Gastrocnemius medialis (tissue), 4 donors: Measurements from ENCODE around the gene CTDSPL. TPM values are rescaled to one million over a fixed set of nuclear protein-coding genes. Genes with fewer than 3 reads are reported as not detected.

Source experiments
- ATAC-seq, 2 donors: fragments of 150-250 bp; one replicate each; pipeline ENCODE4 v1.9.1; 2016
- DNase-seq, 2 donors: peaks; one replicate each; pipeline ENCODE4 v3.0.0-alpha.2; 2019
- H3K27ac ChIP-seq, 4 donors: fragments of 200-600 bp; sonication (generic); 1 replicate in 1 of 4; 2 replicates in 3 of 4; pipeline ENCODE4 v1.5.1; 2016 to 2018; ENCODE audit warnings: mild to moderate bottlenecking in 2 of 4, moderate library complexity in 1 of 4
- H3K27me3 ChIP-seq, 3 donors: fragments of 200-600 bp; sonication (generic) in 2 of 3; 1 replicate in 1 of 3; 2 replicates in 2 of 3; pipeline versions ENCODE4 v1.5.1 to v1.6.0; 2016 to 2019; ENCODE audit warnings: mild to moderate bottlenecking in 1 of 3, moderate library complexity in 1 of 3
- H3K36me3 ChIP-seq, 2 donors: fragments of 200-600 bp; sonication (generic) in 1 of 2; one replicate each; pipeline ENCODE4 v1.5.1; 2017 to 2018
- H3K4me1 ChIP-seq, 2 donors: fragments of 200-600 bp; sonication (generic) in 1 of 2; one replicate each; pipeline ENCODE4 v1.5.1; 2016 to 2017; ENCODE audit warnings: mild to moderate bottlenecking in 2 of 2
- H3K4me3 ChIP-seq, 4 donors: fragments of 200-600 bp; sonication (generic) in 3 of 4; 1 replicate in 1 of 4; 2 replicates in 3 of 4; pipeline ENCODE4 v1.5.1; 2016 to 2019; ENCODE audit warnings: mild to moderate bottlenecking in 2 of 4
- H3K9me3 ChIP-seq, 3 donors: fragments of 200-600 bp; sonication (generic) in 2 of 3; 1 replicate in 1 of 3; 2 replicates in 2 of 3; pipeline ENCODE4 v1.5.1; 2016 to 2019
- CTCF ChIP-seq, 5 experiments: fragments of 450-650 bp in 3 of 5; fragments of 200-600 bp in 2 of 5; sonication (generic) in 2 of 5; IDR thresholded peaks in 4 of 5; conservative IDR thresholded peaks in 1 of 5; 1 replicate in 4 of 5; 2 replicates in 1 of 5; pipeline ENCODE4 v1.5.1; 2016 to 2019; ENCODE audit warnings: antibody characterized with exemption in 5 of 5, mild to moderate bottlenecking in 3 of 5, moderate library complexity in 3 of 5
- POLR2A ChIP-seq, 2 donors: fragments of 450-650 bp; IDR thresholded peaks; one replicate each; pipeline ENCODE4 v1.6.1; 2017; ENCODE audit warnings: antibody characterized with exemption in 2 of 2, mild to moderate bottlenecking in 2 of 2, moderate library complexity in 2 of 2
- in situ Hi-C, 4 donors: fragments of 200-750 bp; cut with MboI; loops; one replicate each; pipeline versions ENCODE4 v1.15.0 to v1.8.0; 2017; ENCODE audit warnings: low sequenced_read_pairs in 4 of 4
- intact Hi-C: fragments of 100-400 bp; cut with DNase I; formaldehyde crosslinking; loops from one replicate; pipeline ENCODE4 v1.15.1; 2023; ENCODE audit warnings: low total_unique reads
- total RNA-seq, 4 donors: library from RNA; depleted of rRNA; stranded (reverse); fragments of >200 nt; gene quantifications; one replicate each; pipeline versions ENCODE4 v1.1.0 to v1.2.3, GENCODE V29; 2016

CTDSPL gene
- total RNA-seq, 4 donors from 2014 or later, result 12.1 to 23.1 (median 14.6) TPM

DNA sequence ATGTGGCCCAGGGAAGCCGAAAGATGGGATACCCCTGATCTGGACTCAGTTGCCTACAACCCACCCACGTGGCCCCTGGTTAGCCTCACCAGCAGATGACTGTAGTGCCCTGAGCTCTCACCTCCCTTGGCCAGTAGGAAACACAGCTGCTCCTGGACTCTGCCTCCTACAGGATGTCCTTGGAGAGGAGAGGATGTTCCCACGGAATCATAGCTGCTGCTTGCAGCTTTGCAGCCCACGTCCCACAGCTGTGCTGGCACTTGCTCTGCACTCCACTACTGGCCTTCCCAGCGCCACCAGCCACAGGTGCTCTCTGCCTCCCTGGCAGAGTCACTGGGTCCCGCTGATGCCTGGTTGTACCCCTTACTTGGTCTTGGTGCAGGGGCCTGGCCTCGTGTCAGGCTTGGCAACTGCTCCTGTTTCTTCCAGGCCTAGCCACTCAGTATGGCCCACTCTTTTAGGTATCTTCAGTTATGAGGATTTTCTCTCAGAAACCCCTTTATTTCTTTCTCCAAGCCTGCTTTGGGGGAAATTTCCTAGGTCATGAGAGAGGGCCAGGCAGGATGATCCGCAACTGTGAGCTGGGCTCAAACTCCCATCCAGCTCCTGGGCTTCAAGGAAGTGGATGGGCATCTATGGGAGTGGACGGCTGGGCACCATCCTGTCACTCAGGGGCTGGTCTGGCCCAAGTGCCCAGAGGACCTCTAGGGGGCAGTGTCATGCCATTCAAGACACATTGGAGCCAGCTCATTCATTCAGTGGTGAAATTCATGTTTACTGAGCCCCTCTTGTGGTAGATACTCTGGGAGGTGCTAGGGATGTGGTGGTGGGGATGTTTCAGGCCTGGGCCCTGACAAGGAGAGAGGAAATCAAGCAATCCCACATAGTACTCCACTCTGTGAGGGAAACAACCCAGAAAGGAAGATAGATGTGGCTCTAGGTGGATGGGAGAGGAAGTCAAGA lies 112.7 kb downstream of the CTDSPL start:
- peaks cover 4 to 6% of the 10 kb centered on the region in 2 donors for H3K4me1 ChIP-seq
- peak; percentile 74 to 80 for ATAC-seq
- H3K27ac ChIP-seq, result no peak overlapping the region
- no peaks in the 10 kb centered on the region for H3K9me3 ChIP-seq
- no peaks in the 10 kb centered on the region for H3K36me3 ChIP-seq
- in situ Hi-C loops (no loop called here), intact Hi-C loops (loop anchor here (1.0 kb wide), 2 partner anchors 12 to 29 kb away; no protein-coding TSS in a partner anchor)
- no peaks in the 10 kb centered on the region for H3K27me3 ChIP-seq
- peak; percentile 44 to 76 (median 62) for TF ChIP-seq CTCF (IDR thresholded peaks at IDR 0.05 in 4 of 5, conservative IDR thresholded peaks at IDR 0.05 in 1 of 5)
- TF ChIP-seq POLR2A (IDR thresholded peaks at IDR 0.05), result no peak
- peak in 1 of 2 donors; percentile 40 for DNase-seq
- H3K4me3 ChIP-seq, result no peak overlapping the region

DNA sequence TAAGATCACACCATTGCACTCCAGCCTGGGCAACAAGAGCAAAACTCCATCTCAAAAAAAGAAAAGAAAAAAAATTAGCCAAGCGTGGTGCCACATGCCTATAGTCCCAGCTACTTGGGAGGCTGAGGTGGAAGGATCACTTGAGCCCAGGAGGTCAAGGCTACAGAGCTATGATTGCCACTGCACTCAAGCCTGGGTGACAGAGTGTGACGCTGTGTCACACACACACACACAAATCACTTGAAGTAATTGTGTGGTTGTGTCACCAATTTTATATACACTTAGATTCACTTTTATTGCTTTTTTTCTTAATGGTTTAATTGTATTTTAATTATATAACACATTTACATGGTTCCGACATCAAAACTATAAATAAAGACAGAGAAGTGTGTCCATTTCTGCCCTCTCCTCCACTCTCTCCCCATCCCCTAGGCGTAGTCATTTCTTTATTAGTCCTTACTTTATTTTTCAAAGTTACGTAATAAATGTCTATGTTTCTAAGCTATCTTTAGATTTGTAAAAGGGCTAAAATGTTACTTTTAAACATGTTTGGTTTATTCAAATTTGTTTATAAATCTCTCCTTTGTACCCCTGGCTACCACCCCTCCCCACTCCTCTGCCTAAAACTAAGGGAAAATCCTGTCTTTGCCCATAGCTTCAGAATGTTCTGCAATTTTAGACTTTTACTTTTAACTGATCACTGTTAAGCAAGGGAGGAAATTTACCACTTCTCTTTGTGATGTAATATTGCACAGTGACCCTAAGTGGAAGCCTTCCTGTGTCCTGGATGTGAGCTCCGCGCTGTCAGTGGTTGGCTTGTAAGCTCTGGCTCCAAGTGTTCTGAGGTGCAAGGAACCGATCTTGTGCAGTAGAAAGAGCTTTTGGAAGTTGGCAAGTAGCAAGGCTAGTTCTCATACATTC lies 118.1 kb downstream of the CTDSPL start:
- no peak for ATAC-seq
- in situ Hi-C loops (no loop called here), intact Hi-C loops (no loop called here)
- no peak for DNase-seq
- no peaks in the 10 kb centered on the region for H3K27me3 ChIP-seq
- H3K4me3 ChIP-seq, result no peak overlapping the region
- no peaks in the 10 kb centered on the region for H3K36me3 ChIP-seq
- no peaks in the 10 kb centered on the region for H3K9me3 ChIP-seq
- no peaks in the 10 kb centered on the region for H3K4me1 ChIP-seq
- H3K27ac ChIP-seq, result no peak overlapping the region
- no peak for TF ChIP-seq POLR2A (IDR thresholded peaks at IDR 0.05)
- TF ChIP-seq CTCF (IDR thresholded peaks at IDR 0.05 in 4 of 5, conservative IDR thresholded peaks at IDR 0.05 in 1 of 5), result no peak

DNA sequence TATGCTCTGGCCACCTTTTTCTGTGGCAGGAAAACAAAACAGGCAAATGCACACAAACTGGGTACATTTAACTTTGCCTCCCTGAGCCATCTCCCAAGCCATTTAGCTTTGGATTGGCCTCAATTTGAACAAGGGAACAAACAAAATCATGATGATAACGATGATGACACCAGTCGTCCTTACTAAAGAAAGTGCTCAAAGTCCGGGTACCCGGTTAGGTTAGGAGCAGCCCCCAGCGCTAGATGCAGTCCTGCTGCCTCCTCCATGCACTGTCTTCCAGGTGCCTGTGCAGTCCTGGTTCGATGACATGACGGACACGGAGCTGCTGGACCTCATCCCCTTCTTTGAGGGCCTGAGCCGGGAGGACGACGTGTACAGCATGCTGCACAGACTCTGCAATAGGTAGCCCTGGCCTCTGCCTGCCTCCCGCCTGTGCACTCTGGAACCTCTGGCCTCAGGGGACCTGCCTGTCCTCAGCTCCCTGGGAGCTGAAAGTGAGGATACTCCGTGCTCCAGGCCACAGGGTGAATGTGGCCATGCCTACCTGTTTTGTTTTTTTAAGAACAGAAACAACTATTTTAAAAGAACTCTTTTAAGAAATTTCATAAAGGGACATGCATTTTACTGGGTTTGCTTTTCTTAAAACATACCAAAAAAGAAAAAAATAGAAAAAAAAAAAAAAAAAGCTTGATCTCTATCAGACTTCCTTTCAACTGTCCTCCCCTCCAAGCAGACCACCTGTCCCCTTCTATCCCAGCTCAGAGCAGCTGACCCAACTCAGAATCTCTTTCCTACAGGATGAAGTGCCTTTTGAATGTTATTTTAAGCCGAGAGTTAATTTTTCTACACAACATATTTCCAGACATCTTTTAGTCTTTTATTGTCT lies 119.0 kb downstream of the CTDSPL start:
- ATAC-seq, result no peak
- TF ChIP-seq CTCF (IDR thresholded peaks at IDR 0.05 in 4 of 5, conservative IDR thresholded peaks at IDR 0.05 in 1 of 5) (no peak), POLR2A (IDR thresholded peaks at IDR 0.05) (no peak)
- in situ Hi-C loops, result no loop called here
- no peaks in the 10 kb centered on the region for H3K36me3 ChIP-seq
- H3K4me1 ChIP-seq, result no peaks in the 10 kb centered on the region
- no peaks in the 10 kb centered on the region for H3K9me3 ChIP-seq
- intact Hi-C loops, result no loop called here
- no peaks in the 10 kb centered on the region for H3K27me3 ChIP-seq
- no peak overlapping the region for H3K27ac ChIP-seq
- H3K4me3 ChIP-seq, result no peak overlapping the region
- DNase-seq, result no peak

- DNase-seq (no peak), ATAC-seq (no peak)
- H3K27me3 ChIP-seq, result no peaks in the 10 kb centered on the region
- in situ Hi-C loops, result no loop called here
- H3K27ac ChIP-seq, result no peak overlapping the region
- no peak overlapping the region for H3K4me3 ChIP-seq
- intact Hi-C loops, result no loop called here
- H3K9me3 ChIP-seq, result no peaks in the 10 kb centered on the region
- H3K36me3 ChIP-seq, result no peaks in the 10 kb centered on the region
- H3K4me1 ChIP-seq, result no peaks in the 10 kb centered on the region
- TF ChIP-seq POLR2A (IDR thresholded peaks at IDR 0.05) (no peak), CTCF (IDR thresholded peaks at IDR 0.05 in 4 of 5, conservative IDR thresholded peaks at IDR 0.05 in 1 of 5) (no peak)
Observed at GRCh38 chr3:37981348-37981664, 119.6 kb downstream of the CTDSPL start.
